Measurements from ENCODE around the gene GABRD.

GABRD gene

GRCh38 chr1:2043886-2044285 is 24.7 kb downstream of the GABRD start:
- H3K4me3 ChIP-seq (ENCODE audit: control insufficient read depth, low read depth, low read length), result no peak overlapping the region
- DNase-seq (ENCODE audit: low read depth), result no peak
- TF ChIP-seq, protein P1, sequence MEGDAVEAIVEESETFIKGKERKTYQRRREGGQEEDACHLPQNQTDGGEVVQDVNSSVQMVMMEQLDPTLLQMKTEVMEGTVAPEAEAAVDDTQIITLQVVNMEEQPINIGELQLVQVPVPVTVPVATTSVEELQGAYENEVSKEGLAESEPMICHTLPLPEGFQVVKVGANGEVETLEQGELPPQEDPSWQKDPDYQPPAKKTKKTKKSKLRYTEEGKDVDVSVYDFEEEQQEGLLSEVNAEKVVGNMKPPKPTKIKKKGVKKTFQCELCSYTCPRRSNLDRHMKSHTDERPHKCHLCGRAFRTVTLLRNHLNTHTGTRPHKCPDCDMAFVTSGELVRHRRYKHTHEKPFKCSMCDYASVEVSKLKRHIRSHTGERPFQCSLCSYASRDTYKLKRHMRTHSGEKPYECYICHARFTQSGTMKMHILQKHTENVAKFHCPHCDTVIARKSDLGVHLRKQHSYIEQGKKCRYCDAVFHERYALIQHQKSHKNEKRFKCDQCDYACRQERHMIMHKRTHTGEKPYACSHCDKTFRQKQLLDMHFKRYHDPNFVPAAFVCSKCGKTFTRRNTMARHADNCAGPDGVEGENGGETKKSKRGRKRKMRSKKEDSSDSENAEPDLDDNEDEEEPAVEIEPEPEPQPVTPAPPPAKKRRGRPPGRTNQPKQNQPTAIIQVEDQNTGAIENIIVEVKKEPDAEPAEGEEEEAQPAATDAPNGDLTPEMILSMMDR (conservative IDR thresholded peaks at IDR 0.05; ENCODE audit: control insufficient read depth, insufficient read depth, low read depth, low read length), result no peak

DNA sequence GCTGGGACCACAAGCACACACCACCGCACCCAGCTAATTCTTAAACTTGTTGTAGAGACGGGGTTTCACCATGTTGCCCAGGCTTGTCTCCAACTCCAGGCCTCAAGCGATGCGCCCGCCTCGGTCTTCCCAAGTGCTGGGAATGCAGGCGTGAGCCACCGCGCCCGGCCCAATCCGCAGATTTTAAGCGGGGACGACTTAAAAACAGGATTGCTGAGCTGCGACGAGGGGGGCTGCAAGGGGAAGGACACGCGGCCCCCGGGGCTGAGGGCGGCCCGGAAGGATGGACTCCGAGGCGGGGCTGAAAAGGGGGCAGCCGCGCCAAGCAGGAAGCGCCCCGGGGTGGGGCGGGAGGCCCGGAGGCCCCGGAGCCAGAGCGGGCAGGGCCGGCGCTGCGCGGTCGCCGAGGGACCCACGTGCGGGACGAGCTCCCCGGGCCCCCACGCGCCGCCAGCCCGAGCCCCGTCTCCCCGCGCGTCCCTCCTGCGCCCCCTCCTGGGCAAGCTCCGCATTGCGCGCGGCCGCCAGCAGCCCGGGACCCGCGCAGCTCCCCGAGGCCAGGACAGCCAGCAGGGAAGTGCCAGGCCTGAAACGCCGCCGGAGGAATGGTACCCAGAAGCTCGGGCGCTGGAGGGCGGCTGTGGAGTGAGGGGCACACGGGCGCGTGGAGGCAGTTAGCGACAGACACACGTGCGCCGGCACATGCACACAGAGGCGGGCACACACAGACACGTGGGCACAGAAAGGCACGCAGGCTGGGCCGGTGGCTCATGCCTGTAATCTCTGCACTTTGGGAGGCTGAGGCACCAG is 25.6 kb downstream of the GABRD start:
- H3K4me3 ChIP-seq (ENCODE audit: control insufficient read depth, low read depth, low read length), result no peak overlapping the region
- TF ChIP-seq, protein P1 (conservative IDR thresholded peaks at IDR 0.05; ENCODE audit: control insufficient read depth, insufficient read depth, low read depth, low read length), result no peak
- DNase-seq (ENCODE audit: low read depth), result peak; percentile 15

GRCh38 chr1:2045468-2046173 is 26.5 kb downstream of the GABRD start:
- DNase-seq (ENCODE audit: low read depth), result peak; percentile 41
- TF ChIP-seq, protein P1 (conservative IDR thresholded peaks at IDR 0.05; ENCODE audit: control insufficient read depth, insufficient read depth, low read depth, low read length), result no peak
- no peak overlapping the region for H3K4me3 ChIP-seq (ENCODE audit: control insufficient read depth, low read depth, low read length)

GRCh38 chr1:2046174-2046917 is 27.2 kb downstream of the GABRD start:
- TF ChIP-seq, protein P1 (conservative IDR thresholded peaks at IDR 0.05; ENCODE audit: control insufficient read depth, insufficient read depth, low read depth, low read length), result peak; percentile 55
- peak; percentile 2 for DNase-seq (ENCODE audit: low read depth)
- H3K4me3 ChIP-seq (ENCODE audit: control insufficient read depth, low read depth, low read length), result no peak overlapping the region

DNA sequence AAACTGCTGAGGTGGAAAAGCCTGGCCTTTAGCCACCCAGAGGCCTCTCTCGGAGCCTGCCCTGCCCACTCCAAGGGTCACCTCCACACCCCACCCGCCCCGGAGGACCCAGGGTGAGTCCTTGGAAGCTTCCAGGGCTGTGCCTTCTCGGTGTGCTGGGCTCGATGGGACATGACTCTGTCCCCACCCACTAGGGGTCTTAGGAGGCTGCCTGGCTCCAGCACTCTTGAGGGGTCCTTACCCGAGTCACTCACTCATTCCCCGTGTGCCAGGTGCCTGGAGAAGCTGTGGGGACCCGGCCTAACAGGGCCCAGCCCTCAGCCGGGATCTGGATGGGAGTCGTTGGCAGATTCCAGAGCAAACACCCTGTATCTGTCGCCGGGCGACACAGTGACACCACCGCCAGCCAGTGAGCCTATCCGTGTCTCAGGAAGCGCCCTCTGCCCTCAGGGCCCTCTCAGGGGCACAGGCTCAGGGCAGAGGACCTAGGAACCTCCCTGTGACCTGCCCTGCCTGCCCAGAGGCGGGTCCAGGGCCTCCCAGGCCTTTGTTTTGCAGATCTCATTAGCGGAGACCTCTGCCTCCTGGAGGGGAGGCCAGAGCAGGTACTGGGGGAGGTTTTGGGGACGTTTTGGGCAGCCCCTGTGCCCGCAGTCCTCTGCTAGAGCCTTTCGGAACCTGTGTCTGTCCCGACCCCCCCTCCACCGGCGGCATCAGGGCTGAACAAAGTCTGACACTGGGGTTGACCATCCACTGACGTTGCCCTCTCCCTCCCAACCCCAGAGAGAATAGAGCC is 28.0 kb downstream of the GABRD start:
- no peak overlapping the region for H3K4me3 ChIP-seq (ENCODE audit: control insufficient read depth, low read depth, low read length)
- TF ChIP-seq, protein P1 (conservative IDR thresholded peaks at IDR 0.05; ENCODE audit: control insufficient read depth, insufficient read depth, low read depth, low read length), result no peak
- DNase-seq (ENCODE audit: low read depth), result no peak
